Ishikawa (cell line): Measurements from ENCODE around the gene AGK.

Source experiments
- CREB1 ChIP-seq: IDR thresholded peaks from 2 replicates; pipeline ENCODE4 v1.6.1; 2012; ENCODE audit warnings: low read depth
- FOXM1 ChIP-seq: IDR thresholded peaks from 2 replicates; pipeline ENCODE4 v1.6.1; 2012; ENCODE audit warnings: low read depth, borderline replicate concordance
- NFIC ChIP-seq: IDR thresholded peaks from 2 replicates; pipeline ENCODE4 v1.6.1; 2012
- YY1 ChIP-seq: IDR thresholded peaks from 2 replicates; pipeline ENCODE4 v1.6.1; 2012; ENCODE audit warnings: low read depth
- TF ChIP-seq, protein P1 (sequence below): IDR thresholded peaks from 2 replicates; pipeline ENCODE4 v1.6.1; 2012

DNA sequence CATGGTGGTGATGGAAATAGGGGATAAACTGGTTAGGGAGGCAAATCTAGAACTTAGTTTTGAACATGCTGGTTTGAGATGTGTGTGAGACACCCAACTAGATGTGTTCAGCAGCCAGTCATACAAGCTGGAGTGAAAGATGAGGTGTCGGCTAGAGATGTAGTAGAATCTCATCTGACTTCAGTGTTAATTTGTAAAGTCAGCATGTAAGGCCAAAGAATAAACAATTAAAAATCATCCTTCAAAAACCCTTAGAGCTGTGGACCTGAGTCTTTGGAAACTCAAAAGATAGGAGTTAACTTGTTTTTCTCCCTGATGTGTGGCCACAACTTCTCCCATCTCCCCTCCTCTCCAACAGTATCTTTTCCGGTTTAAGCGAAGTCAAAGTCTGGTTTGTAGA lies 22.8 kb upstream of the AGK start:
- TF ChIP-seq CREB1, result no peak
- TF ChIP-seq FOXM1, result no peak
- TF ChIP-seq YY1, result no peak
- TF ChIP-seq NFIC, result no peak
- TF ChIP-seq, protein P1, sequence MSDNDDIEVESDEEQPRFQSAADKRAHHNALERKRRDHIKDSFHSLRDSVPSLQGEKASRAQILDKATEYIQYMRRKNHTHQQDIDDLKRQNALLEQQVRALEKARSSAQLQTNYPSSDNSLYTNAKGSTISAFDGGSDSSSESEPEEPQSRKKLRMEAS, result no peak
